Adrenal gland (tissue), 5 donors: Measurements from ENCODE around the gene TUBB2A.

Experiments used
- POLR2A ChIP-seq, 2 donors: fragments of 450-650 bp; IDR thresholded peaks; one replicate each; pipeline ENCODE4 v1.6.1; 2017; ENCODE audit warnings: antibody characterized with exemption in 2 of 2, mild to moderate bottlenecking in 2 of 2, moderate library complexity in 1 of 2
- TF ChIP-seq, protein P1 (sequence below), 6 experiments: fragments of 450-650 bp in 4 of 6; fragments of 200-600 bp in 2 of 6; sonication (generic) in 1 of 6; IDR thresholded peaks; 1 replicate in 5 of 6; 2 replicates in 1 of 6; pipeline versions ENCODE4 v1.5.1 to v1.8.0; 2016 to 2021; ENCODE audit warnings: antibody characterized with exemption in 6 of 6, mild to moderate bottlenecking in 2 of 6, moderate library complexity in 1 of 6
- donor health status: DM: no; HTN: no; CAD: no.

DNA sequence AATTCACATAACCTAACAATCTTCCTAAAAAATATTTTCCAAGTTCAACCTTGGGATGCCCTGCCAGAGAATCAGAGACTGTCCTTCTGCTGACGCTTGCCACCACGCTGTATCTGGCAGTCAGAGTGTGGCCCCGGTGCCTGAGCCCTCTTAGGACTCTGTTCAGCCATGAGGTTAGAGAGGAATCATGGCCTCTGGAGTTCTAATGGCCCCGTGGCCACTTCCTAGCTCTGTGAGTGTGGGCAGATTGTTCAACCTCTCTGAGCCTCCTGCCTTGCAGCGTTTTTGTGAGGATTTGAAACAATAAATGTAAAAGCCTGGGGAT lies 36.6 kb downstream of the TUBB2A start:
- TF ChIP-seq, protein P1, sequence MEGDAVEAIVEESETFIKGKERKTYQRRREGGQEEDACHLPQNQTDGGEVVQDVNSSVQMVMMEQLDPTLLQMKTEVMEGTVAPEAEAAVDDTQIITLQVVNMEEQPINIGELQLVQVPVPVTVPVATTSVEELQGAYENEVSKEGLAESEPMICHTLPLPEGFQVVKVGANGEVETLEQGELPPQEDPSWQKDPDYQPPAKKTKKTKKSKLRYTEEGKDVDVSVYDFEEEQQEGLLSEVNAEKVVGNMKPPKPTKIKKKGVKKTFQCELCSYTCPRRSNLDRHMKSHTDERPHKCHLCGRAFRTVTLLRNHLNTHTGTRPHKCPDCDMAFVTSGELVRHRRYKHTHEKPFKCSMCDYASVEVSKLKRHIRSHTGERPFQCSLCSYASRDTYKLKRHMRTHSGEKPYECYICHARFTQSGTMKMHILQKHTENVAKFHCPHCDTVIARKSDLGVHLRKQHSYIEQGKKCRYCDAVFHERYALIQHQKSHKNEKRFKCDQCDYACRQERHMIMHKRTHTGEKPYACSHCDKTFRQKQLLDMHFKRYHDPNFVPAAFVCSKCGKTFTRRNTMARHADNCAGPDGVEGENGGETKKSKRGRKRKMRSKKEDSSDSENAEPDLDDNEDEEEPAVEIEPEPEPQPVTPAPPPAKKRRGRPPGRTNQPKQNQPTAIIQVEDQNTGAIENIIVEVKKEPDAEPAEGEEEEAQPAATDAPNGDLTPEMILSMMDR (IDR thresholded peaks at IDR 0.05), result no peak
- no peak for TF ChIP-seq POLR2A (IDR thresholded peaks at IDR 0.05)
